CD4-positive, CD25-positive, alpha-beta regulatory T cell (primary cell): ENCODE measurements around the gene MRPS12. TPM values are rescaled to one million over a fixed set of nuclear protein-coding genes. Genes with fewer than 3 reads are reported as not detected.

Experiments used
- ATAC-seq, 2 donors: fragments of 150-1000 bp; cut with Tn5 transposase; one replicate each; pipeline ENCODE4 v1.10.0; 2021; ENCODE audit warnings: low read depth in 2 of 2, moderate number of reproducible peaks in 2 of 2, moderate library complexity in 1 of 2
- DNase-seq, 3 donors: peaks; one replicate each; pipeline versions ENCODE4 v3.0.0 to v3.0.0-alpha.2; 2012 to 2022; ENCODE audit warnings: mixed read lengths in 1 of 3
- H3K27ac ChIP-seq: one replicate; pipeline ENCODE4 v1.7.0; 2013; ENCODE audit warnings: mild to moderate bottlenecking, low read length; ENCODE audit not compliant: insufficient read depth, poor library complexity, severe bottlenecking
- H3K27me3 ChIP-seq: one replicate; pipeline ENCODE4 v1.7.0; 2013; ENCODE audit warnings: low read length; ENCODE audit not compliant: control insufficient read depth, insufficient read depth
- H3K36me3 ChIP-seq: one replicate; pipeline ENCODE4 v1.7.0; 2013; ENCODE audit warnings: mild to moderate bottlenecking, low read length, moderate library complexity; ENCODE audit not compliant: control insufficient read depth, insufficient read depth
- H3K4me1 ChIP-seq: 2 replicates; pipeline ENCODE4 v1.7.0; 2013; ENCODE audit warnings: mild to moderate bottlenecking, low read length; ENCODE audit not compliant: insufficient read depth, control insufficient read depth, poor library complexity, severe bottlenecking
- H3K4me3 ChIP-seq: one replicate; pipeline ENCODE4 v1.7.0; 2013; ENCODE audit warnings: low read depth, mild to moderate bottlenecking, low read length, moderate library complexity
- H3K9me3 ChIP-seq, 2 experiments: 1 replicate in 1 of 2; 2 replicates in 1 of 2; pipeline ENCODE4 v1.7.0; 2013; ENCODE audit warnings: low read length in 2 of 2, mild to moderate bottlenecking in 1 of 2, moderate library complexity in 1 of 2; ENCODE audit not compliant: control insufficient read depth in 2 of 2
- H3K27ac Mint-ChIP-seq, 3 donors: one replicate each; pipeline ENCODE4 v1.8.0; 2020 to 2022; ENCODE audit warnings: mild to moderate bottlenecking in 3 of 3, mixed read lengths in 3 of 3, moderate library complexity in 2 of 3
- H3K27me3 Mint-ChIP-seq: one replicate; pipeline ENCODE4 v1.8.0; 2022; ENCODE audit warnings: mild to moderate bottlenecking, mixed read lengths
- H3K36me3 Mint-ChIP-seq: one replicate; pipeline ENCODE4 v1.8.0; 2020; ENCODE audit warnings: mixed read lengths
- H3K4me1 Mint-ChIP-seq, 4 donors: one replicate each; pipeline ENCODE4 v1.8.0; 2020 to 2022; ENCODE audit warnings: mixed read lengths in 4 of 4, mild to moderate bottlenecking in 1 of 4
- H3K4me3 Mint-ChIP-seq, 4 donors: one replicate each; pipeline ENCODE4 v1.8.0; 2020 to 2022; ENCODE audit warnings: mild to moderate bottlenecking in 4 of 4, mixed read lengths in 4 of 4, moderate library complexity in 3 of 4
- H3K9me3 Mint-ChIP-seq, 7 donors: one replicate each; pipeline ENCODE4 v1.8.0; 2020 to 2022; ENCODE audit warnings: mixed read lengths in 7 of 7, mild to moderate bottlenecking in 3 of 7, moderate library complexity in 2 of 7
- polyA plus RNA-seq, 4 donors: library from polyadenylated mRNA; unstranded; fragments of 300-500 nt; fragmentation: Illumina TruSeq; gene quantifications; one replicate each; pipeline ENCODE4 v1.2.3, GENCODE V29; 2021
- total RNA-seq: library from RNA; stranded (reverse); gene quantifications from one replicate; pipeline ENCODE4 v1.2.3, GENCODE V29; 2022

Gene MRPS12
- total and polyA plus RNA-seq, 5 donors from 2014 or later, result 19.8 to 114 (median 106) TPM

DNA sequence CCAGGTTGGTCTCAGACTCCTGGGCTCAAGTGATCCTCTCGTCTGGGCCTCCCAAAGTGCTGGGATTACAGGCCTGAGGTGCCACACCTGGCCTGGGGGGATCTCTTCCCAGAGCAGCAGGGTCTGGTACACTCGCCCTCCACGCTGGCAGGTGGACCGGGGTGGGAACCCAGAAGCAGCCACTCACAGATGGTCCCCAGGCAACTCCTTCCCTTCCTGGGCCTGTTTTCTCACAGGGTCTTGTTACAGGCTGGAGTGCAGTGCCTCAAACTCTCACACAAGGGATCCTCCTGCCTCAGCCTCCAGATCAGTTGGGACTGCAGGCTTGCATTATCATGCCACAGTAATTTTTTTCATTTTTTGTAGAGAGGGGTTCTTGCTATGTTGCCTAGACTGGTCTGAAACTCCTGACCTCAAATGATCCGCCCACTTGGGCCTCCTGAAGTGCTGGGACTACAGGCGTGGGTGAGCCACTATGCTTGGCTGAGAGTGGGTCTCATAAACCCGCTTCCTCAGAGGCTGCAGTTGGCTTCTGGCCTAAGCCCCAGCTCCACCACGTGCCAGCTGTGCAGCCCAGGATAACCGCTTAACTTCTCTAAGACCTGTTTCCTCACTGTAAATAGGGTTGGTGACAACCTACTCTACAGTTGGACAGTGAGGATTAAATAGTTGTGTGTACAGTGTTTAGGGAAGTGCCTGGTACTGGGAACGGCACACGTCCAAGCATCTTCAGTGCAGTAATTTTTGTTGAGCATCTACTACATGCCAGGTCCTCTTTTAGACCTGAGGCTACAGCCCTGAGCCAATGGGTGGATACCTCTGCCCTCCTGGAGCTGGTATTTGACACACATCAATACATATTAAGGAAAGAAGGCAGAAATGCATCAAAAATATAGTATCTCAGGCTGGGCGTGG lies 17.9 kb upstream of the MRPS12 start:
- Mint-ChIP-seq H3K27ac (no peak overlapping the region), H3K27me3 (no peaks in the 10 kb centered on the region), H3K9me3 (no peaks in the 10 kb centered on the region), H3K36me3 (peaks cover 5% of the 10 kb centered on the region), H3K4me3 (no peak overlapping the region), H3K4me1 (peaks cover 0 to 14% (median 2%) of the 10 kb centered on the region in 4 donors)
- H3K4me3 ChIP-seq, result no peak overlapping the region
- H3K9me3 ChIP-seq, result no peaks in the 10 kb centered on the region
- DNase-seq (no peak), ATAC-seq (no peak)
- no peaks in the 10 kb centered on the region for H3K27me3 ChIP-seq
- H3K27ac ChIP-seq, result no peak overlapping the region
- peaks cover 9% of the 10 kb centered on the region for H3K36me3 ChIP-seq
- H3K4me1 ChIP-seq, result no peaks in the 10 kb centered on the region

DNA sequence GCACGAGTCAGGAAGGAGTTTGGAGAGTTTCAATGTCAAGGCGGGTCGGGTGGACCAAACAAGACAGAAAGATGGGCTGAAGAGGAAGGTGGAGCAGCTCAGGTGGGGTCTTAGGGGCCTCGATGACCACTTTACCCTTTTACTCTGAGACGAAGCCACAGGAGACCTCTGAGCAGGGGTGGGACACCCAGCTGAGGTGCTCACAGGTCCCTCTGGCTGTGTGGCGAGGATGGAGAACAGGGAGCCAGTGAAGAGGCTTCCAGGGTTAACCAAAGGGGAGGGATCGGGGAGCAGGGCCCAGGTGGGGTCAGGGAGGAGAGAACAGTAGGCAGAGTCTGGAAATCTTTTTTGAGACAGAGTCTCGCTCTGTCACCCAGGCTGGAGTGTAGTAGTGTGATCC lies 16.8 kb upstream of the MRPS12 start:
- H3K27ac Mint-ChIP-seq, result peak overlapping the region in 1 of 3 donors; percentile 59
- Histone ChIP-seq H3K36me3 (peaks cover under 1% of the 10 kb centered on the region), H3K9me3 (no peaks in the 10 kb centered on the region), H3K4me3 (no peak overlapping the region), H3K4me1 (no peaks in the 10 kb centered on the region), H3K27ac (no peak overlapping the region), H3K27me3 (no peaks in the 10 kb centered on the region)
- H3K9me3 Mint-ChIP-seq, result no peaks in the 10 kb centered on the region
- no peak for DNase-seq
- H3K4me1 Mint-ChIP-seq, result peaks cover 0 to 9% (median 2%) of the 10 kb centered on the region in 4 donors
- ATAC-seq, result no peak
- no peak overlapping the region for H3K4me3 Mint-ChIP-seq
- no peaks in the 10 kb centered on the region for H3K27me3 Mint-ChIP-seq
- H3K36me3 Mint-ChIP-seq, result no peaks in the 10 kb centered on the region

GRCh38 chr19:38915329-38916321 lies 15.1 kb upstream of the MRPS12 start:
- Histone ChIP-seq H3K4me3 (no peak overlapping the region), H3K27me3 (no peaks in the 10 kb centered on the region), H3K36me3 (no peaks in the 10 kb centered on the region), H3K27ac (no peak overlapping the region), H3K9me3 (no peaks in the 10 kb centered on the region), H3K4me1 (no peaks in the 10 kb centered on the region)
- Mint-ChIP-seq H3K27me3 (no peaks in the 10 kb centered on the region), H3K9me3 (no peaks in the 10 kb centered on the region), H3K36me3 (peaks cover 3% of the 10 kb centered on the region), H3K4me1 (peaks cover 0 to 4% (median 2%) of the 10 kb centered on the region in 4 donors), H3K4me3 (no peak overlapping the region), H3K27ac (no peak overlapping the region)
- ATAC-seq (no peak), DNase-seq (no peak)

- Mint-ChIP-seq H3K4me3 (no peak overlapping the region), H3K27me3 (no peaks in the 10 kb centered on the region), H3K27ac (no peak overlapping the region), H3K9me3 (no peaks in the 10 kb centered on the region), H3K36me3 (peaks cover 12% of the 10 kb centered on the region), H3K4me1 (no peaks in the 10 kb centered on the region)
- H3K36me3 ChIP-seq, result no peaks in the 10 kb centered on the region
- DNase-seq (no peak), ATAC-seq (peak in 1 of 2 donors; percentile 10)
- H3K4me3 ChIP-seq, result no peak overlapping the region
- no peaks in the 10 kb centered on the region for H3K27me3 ChIP-seq
- H3K27ac ChIP-seq, result no peak overlapping the region
- no peaks in the 10 kb centered on the region for H3K4me1 ChIP-seq
- no peaks in the 10 kb centered on the region for H3K9me3 ChIP-seq
Measured at GRCh38 chr19:38917516-38917915, 13.2 kb upstream of the MRPS12 start.

DNA sequence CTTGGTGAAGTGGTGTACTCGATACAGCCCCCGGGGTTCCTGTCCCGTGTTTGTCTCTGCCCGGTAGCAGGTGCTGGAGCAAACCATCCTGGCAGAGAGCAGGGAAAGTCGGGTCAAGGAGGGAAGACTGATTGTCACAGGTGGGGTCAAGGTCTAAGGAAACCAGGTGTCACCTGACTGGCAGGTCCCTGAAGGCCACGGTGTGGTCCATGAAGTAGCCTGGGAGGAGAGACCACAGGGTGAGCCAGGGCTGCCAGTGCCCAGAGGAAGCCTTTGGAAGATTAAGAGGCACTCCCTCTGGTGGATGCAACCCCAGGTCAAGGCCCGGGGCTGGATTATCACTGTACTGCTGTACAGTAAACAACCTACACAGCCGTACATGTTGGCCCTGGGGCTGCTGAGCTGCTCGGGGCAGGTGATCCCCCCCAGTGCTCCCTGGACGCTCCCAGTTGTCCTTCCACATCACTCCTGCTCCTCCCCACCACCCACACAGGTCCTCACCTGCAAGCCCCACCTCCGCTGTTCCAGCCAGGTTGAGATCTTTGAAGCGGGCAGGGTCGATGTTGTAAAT lies 12.7 kb upstream of the MRPS12 start:
- H3K4me1 ChIP-seq, result no peaks in the 10 kb centered on the region
- H3K36me3 Mint-ChIP-seq, result peaks cover 12% of the 10 kb centered on the region
- H3K27me3 Mint-ChIP-seq, result no peaks in the 10 kb centered on the region
- no peak overlapping the region for H3K4me3 Mint-ChIP-seq
- DNase-seq, result no peak
- no peak overlapping the region for H3K27ac ChIP-seq
- no peaks in the 10 kb centered on the region for H3K9me3 ChIP-seq
- no peak overlapping the region for H3K27ac Mint-ChIP-seq
- peak in 1 of 2 donors; percentile 10 for ATAC-seq
- no peaks in the 10 kb centered on the region for H3K9me3 Mint-ChIP-seq
- H3K27me3 ChIP-seq, result no peaks in the 10 kb centered on the region
- H3K36me3 ChIP-seq, result no peaks in the 10 kb centered on the region
- no peaks in the 10 kb centered on the region for H3K4me1 Mint-ChIP-seq
- H3K4me3 ChIP-seq, result no peak overlapping the region

- H3K27me3 ChIP-seq, result no peaks in the 10 kb centered on the region
- Mint-ChIP-seq H3K9me3 (no peaks in the 10 kb centered on the region), H3K27me3 (no peaks in the 10 kb centered on the region), H3K36me3 (peaks cover 12% of the 10 kb centered on the region), H3K4me1 (no peaks in the 10 kb centered on the region), H3K27ac (no peak overlapping the region), H3K4me3 (no peak overlapping the region)
- no peak overlapping the region for H3K4me3 ChIP-seq
- H3K9me3 ChIP-seq, result no peaks in the 10 kb centered on the region
- H3K27ac ChIP-seq, result no peak overlapping the region
- H3K4me1 ChIP-seq, result no peaks in the 10 kb centered on the region
- ATAC-seq (no peak), DNase-seq (no peak)
- no peaks in the 10 kb centered on the region for H3K36me3 ChIP-seq
Measured at GRCh38 chr19:38918526-38918925, 12.2 kb upstream of the MRPS12 start.

- ATAC-seq (no peak), DNase-seq (no peak)
- Mint-ChIP-seq H3K36me3 (peaks cover 19% of the 10 kb centered on the region), H3K9me3 (no peaks in the 10 kb centered on the region), H3K27me3 (no peaks in the 10 kb centered on the region), H3K4me3 (no peak overlapping the region), H3K27ac (no peak overlapping the region), H3K4me1 (no peaks in the 10 kb centered on the region)
- H3K27ac ChIP-seq, result no peak overlapping the region
- no peaks in the 10 kb centered on the region for H3K27me3 ChIP-seq
- H3K36me3 ChIP-seq, result peaks cover 8% of the 10 kb centered on the region
- no peak overlapping the region for H3K4me3 ChIP-seq
- no peaks in the 10 kb centered on the region for H3K4me1 ChIP-seq
- no peaks in the 10 kb centered on the region for H3K9me3 ChIP-seq
Measured at GRCh38 chr19:38919837-38920601, 10.7 kb upstream of the MRPS12 start.
